Adrenal gland (tissue), 5 donors: ENCODE results near the gene PEX6.

Source experiments
- CTCF ChIP-seq, 6 experiments: fragments of 450-650 bp in 4 of 6; fragments of 200-600 bp in 2 of 6; sonication (generic) in 1 of 6; IDR thresholded peaks; 1 replicate in 5 of 6; 2 replicates in 1 of 6; pipeline versions ENCODE4 v1.5.1 to v1.8.0; 2016 to 2021; ENCODE audit warnings: antibody characterized with exemption in 6 of 6, mild to moderate bottlenecking in 2 of 6, moderate library complexity in 1 of 6
- POLR2A ChIP-seq, 2 donors: fragments of 450-650 bp; IDR thresholded peaks; one replicate each; pipeline ENCODE4 v1.6.1; 2017; ENCODE audit warnings: antibody characterized with exemption in 2 of 2, mild to moderate bottlenecking in 2 of 2, moderate library complexity in 1 of 2
- donor health status: DM: no; HTN: no; CAD: no.

GRCh38 chr6:42928986-42929820 is 49.8 kb downstream of the PEX6 start, which contains the start of gene CNPY3:
- TF ChIP-seq CTCF (IDR thresholded peaks at IDR 0.05) (peak in 2 of 6 experiments; percentile 12 to 16), POLR2A (IDR thresholded peaks at IDR 0.05) (peak; percentile 56 to 66)
